ENCODE measurements around the gene KRT4. TPM values are rescaled to one million over a fixed set of nuclear protein-coding genes. Genes with fewer than 3 reads are reported as not detected.

KRT4 gene
- total and polyA plus RNA-seq, 2 donors = 6.3 TPM; not detected in 1

GRCh38 chr12:52845946-52846345 lies 32.0 kb upstream of the KRT4 start:
- Histone ChIP-seq H3K4me1 (ENCODE audit: insufficient read depth) (no peaks in the 10 kb centered on the region), H3K27ac (ENCODE audit: low read depth) (no peak overlapping the region), H3K4me3 (ENCODE audit: low read depth, low read length) (no peak overlapping the region), H3K36me3 (ENCODE audit: insufficient read depth) (no peaks in the 10 kb centered on the region)
- 89% methylated on average over 1 of the region's 1 CpG for WGBS
- no peak for DNase-seq (ENCODE audit: extremely low spot score)

DNA sequence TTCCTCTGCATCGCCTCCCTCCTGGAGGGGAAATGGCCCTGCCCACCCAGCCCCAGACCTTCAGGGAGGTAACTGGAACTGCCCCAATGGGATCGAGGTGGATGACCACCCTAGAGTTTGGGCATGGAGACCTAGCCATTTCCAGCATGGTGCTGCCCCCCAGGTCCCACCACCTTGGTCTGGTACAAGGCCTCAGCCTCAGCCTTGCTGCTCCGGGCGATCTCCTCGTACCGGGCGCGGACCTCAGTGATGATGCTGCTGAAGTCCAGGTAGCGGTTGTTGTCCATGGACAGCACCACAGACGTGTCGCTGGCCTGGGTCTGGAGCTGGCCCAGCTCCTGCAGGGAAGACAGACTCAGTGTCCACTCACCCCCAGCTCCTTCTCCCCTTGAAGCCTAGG lies 30.5 kb upstream of the KRT4 start:
- no peak overlapping the region for H3K27ac ChIP-seq (ENCODE audit: low read depth)
- H3K4me3 ChIP-seq (ENCODE audit: low read depth, low read length) = no peak overlapping the region
- no peak for DNase-seq (ENCODE audit: extremely low spot score)
- 95% methylated on average over 11 of the region's 11 CpGs for WGBS
- no peaks in the 10 kb centered on the region for H3K4me1 ChIP-seq (ENCODE audit: insufficient read depth)
- no peaks in the 10 kb centered on the region for H3K36me3 ChIP-seq (ENCODE audit: insufficient read depth)

DNA sequence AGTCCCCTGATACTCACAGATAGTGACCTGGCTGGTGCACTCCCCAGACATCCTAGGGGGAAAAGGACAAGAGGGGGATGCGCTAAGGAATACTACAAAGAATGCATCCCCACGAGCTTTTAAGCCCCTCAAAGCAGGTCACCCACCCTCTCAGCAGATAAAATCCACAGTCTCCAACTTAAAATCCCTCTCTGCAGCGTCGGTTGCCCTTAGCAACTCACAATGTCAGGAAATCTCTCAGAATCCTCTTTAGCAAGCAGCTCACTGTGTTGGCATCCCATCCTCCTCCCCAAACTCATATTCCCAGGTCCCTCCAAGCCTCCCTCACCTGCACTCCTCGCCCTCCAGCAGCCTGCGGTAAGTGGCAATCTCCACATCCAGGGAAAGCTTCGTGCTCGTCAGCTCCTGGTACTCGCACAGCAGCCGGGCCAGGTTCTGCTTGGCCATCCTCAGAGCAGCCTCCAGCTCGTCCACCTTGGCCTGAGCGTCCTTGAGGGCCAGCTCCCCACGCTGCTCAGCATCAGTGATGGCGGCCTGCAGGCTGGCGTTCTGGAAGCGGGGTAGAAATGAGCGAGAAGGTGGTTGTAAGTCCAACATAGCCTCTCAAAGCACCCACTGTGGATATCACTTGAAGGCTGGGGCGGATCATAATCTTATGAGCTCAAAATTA lies 25.7 kb upstream of the KRT4 start:
- Histone ChIP-seq H3K27ac (ENCODE audit: low read depth) (no peak overlapping the region), H3K36me3 (ENCODE audit: insufficient read depth) (no peaks in the 10 kb centered on the region), H3K4me3 (ENCODE audit: low read depth, low read length) (no peak overlapping the region), H3K4me1 (ENCODE audit: insufficient read depth) (no peaks in the 10 kb centered on the region)
- 81% methylated on average over 18 of the region's 18 CpGs for WGBS
- no peak for DNase-seq (ENCODE audit: extremely low spot score)

DNA sequence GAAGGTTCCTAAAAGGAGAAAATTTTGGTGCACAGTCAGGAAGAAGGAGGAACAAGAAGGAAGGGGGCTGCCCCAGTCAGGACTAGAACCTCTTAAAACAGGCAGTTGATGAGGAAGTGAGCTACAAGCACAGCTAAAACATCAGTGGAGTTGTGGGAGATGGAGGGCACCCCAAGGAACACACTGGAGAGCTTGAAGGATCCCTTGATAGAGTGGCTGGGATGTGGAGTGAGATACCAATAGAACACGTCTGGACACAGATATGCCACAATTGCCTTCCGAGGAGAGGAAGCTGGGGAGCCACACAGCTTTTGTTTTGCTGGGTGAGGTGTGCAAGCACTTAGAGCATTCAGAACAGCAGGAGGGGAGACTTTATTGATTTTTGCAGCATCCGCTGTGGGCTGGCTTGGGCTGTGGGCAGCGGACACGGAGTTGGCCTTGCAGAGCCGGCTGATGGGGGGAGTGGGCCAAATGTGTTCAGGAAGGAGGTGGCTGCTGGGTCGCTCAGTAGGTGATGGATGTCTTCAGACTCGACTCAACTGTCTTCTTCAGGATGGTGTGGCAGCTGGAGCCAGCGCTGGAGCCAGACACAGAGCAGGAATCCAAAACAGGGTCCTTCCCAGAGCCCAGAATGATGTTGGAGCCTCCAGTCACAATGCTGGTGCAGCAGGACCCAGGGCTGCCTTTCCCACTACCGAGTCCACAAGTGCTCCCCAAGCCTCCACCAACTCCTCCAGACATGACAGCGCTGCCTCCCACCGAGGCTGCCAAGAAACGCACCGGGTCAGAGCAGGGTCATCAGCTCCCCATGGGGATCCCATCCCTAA lies 24.9 kb upstream of the KRT4 start:
- H3K4me3 ChIP-seq (ENCODE audit: low read depth, low read length) = no peak overlapping the region
- no peak overlapping the region for H3K27ac ChIP-seq (ENCODE audit: low read depth)
- 65% methylated on average over 14 of the region's 14 CpGs for WGBS
- DNase-seq (ENCODE audit: extremely low spot score) = no peak
- H3K4me1 ChIP-seq (ENCODE audit: insufficient read depth) = no peaks in the 10 kb centered on the region
- H3K36me3 ChIP-seq (ENCODE audit: insufficient read depth) = no peaks in the 10 kb centered on the region

DNA sequence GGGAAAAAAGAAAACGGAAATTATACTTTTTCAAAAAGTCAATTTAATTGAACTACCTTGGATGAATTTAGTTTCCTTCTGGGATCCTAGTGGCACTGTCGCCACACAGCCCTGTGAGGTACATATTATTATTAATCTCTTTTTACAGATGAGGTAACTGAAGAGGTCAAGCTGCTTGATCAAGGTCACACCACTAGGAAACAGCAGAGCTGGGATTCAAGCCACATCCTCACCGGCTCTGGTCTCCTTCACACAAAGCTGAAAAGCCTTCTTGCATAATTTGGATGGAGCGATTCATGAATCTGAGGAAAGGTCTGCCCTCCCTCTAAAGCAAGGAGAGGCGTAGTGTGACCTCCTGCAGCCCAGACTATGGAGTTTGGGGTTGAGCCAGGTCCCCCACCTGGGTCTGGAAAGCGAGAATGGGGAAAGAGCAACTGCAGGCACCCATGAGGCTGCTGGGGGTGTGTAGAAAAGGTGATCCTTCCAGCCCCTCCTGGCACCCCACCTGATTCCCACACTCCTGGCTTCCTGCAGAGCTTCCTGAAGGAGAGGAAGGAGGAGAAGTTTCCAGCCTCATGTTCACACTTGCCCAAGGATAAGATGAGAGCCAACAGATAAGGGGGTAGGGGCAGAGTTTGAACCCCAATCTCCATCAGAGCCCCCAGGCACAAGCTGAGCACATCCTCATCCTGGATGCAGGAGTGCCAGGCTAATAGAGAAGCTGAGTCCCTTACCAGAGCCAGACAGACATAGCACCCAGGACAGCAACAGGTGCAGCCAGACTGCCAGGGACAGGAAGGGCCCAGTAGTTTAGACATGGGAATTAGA lies 24.1 kb upstream of the KRT4 start:
- WGBS = 89% methylated on average over 6 of the region's 6 CpGs

DNA sequence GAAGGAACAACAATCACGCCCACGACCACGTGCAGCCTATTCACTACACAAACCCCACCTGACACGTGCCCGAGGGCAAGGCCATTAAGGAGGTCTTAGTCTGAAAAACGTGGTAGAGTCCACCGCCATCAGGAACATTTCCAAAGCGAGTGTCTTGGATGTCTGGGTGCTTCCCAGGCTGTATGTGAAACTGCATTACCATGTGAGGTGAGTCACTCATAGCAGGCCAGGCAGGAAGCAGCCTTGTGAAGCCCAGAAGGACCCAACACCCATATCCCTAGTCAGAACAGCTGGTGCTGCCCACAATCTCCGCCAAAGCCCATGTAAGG lies 23.5 kb upstream of the KRT4 start:
- 81% methylated on average over 9 of the region's 9 CpGs for WGBS
- Histone ChIP-seq H3K4me1 (ENCODE audit: insufficient read depth) (no peaks in the 10 kb centered on the region), H3K4me3 (ENCODE audit: low read depth, low read length) (no peak overlapping the region), H3K27ac (ENCODE audit: low read depth) (no peak overlapping the region), H3K36me3 (ENCODE audit: insufficient read depth) (no peaks in the 10 kb centered on the region)
- no peak for DNase-seq (ENCODE audit: extremely low spot score)

More for the DNA sequence above, 24.1 kb upstream of the KRT4 start:
- no peak overlapping the region for H3K4me3 ChIP-seq (ENCODE audit: low read depth, low read length)
- DNase-seq (ENCODE audit: extremely low spot score) = no peak
- H3K36me3 ChIP-seq (ENCODE audit: insufficient read depth) = no peaks in the 10 kb centered on the region
- no peak overlapping the region for H3K27ac ChIP-seq (ENCODE audit: low read depth)
- H3K4me1 ChIP-seq (ENCODE audit: insufficient read depth) = no peaks in the 10 kb centered on the region

- H3K4me1 ChIP-seq (ENCODE audit: insufficient read depth) = no peaks in the 10 kb centered on the region
- no peak for DNase-seq (ENCODE audit: extremely low spot score)
- H3K36me3 ChIP-seq (ENCODE audit: insufficient read depth) = no peaks in the 10 kb centered on the region
- no peak overlapping the region for H3K27ac ChIP-seq (ENCODE audit: low read depth)
- H3K4me3 ChIP-seq (ENCODE audit: low read depth, low read length) = no peak overlapping the region
- 91% methylated on average over 9 of the region's 9 CpGs for WGBS
These were observed 22.8 kb upstream of the KRT4 start for GRCh38 chr12:52836491-52837412.

GRCh38 chr12:52836042-52836466 lies 22.1 kb upstream of the KRT4 start:
- Histone ChIP-seq H3K27ac (ENCODE audit: low read depth) (no peak overlapping the region), H3K4me1 (ENCODE audit: insufficient read depth) (no peaks in the 10 kb centered on the region), H3K36me3 (ENCODE audit: insufficient read depth) (no peaks in the 10 kb centered on the region), H3K4me3 (ENCODE audit: low read depth, low read length) (no peak overlapping the region)
- no peak for DNase-seq (ENCODE audit: extremely low spot score)
- 77% methylated on average over 7 of the region's 7 CpGs for WGBS

DNA sequence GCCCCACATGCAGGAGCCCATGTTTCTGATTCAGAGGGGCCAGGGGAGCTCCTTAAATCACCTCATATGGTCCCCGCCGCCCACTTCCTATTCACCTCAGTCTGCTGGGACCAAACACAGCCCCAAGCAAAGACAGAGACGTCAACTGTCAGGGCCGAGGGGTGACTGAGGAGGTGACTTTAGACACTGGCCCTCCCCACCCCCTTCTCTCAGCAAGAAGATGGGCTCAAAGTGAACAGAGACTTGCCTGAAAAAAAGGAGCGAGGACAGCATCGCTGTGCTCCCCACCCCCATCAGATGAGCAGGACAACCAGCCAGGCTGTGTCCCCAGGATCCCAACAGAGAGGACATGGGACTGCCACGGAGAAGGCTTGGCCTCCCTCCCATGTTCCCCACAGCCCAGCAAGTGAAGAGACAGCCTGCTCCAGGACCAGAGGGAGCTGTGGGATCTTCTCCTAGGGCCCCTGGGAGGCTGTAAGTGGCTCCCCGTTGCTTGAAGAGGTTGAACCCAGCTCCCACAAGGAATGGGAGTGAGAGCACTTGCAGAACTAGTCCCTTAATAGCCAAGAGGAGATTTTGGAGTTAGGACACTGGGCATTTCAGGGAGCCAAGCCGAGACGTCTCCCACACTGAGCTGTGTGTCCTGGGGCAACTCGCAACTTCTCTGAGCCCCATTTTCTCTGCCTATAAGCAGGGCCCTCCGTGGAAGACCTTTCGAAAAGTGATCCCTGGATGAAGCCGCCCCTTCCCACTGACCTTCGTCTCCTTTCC lies 21.5 kb upstream of the KRT4 start:
- Histone ChIP-seq H3K27ac (ENCODE audit: low read depth) (no peak overlapping the region), H3K4me1 (ENCODE audit: insufficient read depth) (no peaks in the 10 kb centered on the region), H3K36me3 (ENCODE audit: insufficient read depth) (no peaks in the 10 kb centered on the region), H3K4me3 (ENCODE audit: low read depth, low read length) (no peak overlapping the region)
- no peak for DNase-seq (ENCODE audit: extremely low spot score)
- 88% methylated on average over 15 of the region's 15 CpGs for WGBS

DNA sequence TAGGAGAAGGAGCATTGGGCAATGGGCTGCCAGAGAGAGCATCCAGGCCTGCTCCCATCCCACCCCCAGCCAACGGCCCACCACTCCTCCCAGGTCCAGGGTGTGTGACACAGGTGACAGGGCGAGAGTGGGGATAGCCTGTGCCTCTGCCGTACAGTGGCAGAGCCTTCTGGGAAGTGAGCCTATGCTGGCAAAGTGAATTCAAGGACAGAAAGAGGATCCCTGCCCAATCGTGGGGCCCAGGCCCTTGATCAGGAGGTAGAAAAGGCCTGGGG lies 20.7 kb upstream of the KRT4 start:
- no peak overlapping the region for H3K4me3 ChIP-seq (ENCODE audit: low read depth, low read length)
- WGBS = 76% methylated on average over 4 of the region's 4 CpGs
- no peaks in the 10 kb centered on the region for H3K36me3 ChIP-seq (ENCODE audit: insufficient read depth)
- no peak overlapping the region for H3K27ac ChIP-seq (ENCODE audit: low read depth)
- no peak for DNase-seq (ENCODE audit: extremely low spot score)
- no peaks in the 10 kb centered on the region for H3K4me1 ChIP-seq (ENCODE audit: insufficient read depth)

DNA sequence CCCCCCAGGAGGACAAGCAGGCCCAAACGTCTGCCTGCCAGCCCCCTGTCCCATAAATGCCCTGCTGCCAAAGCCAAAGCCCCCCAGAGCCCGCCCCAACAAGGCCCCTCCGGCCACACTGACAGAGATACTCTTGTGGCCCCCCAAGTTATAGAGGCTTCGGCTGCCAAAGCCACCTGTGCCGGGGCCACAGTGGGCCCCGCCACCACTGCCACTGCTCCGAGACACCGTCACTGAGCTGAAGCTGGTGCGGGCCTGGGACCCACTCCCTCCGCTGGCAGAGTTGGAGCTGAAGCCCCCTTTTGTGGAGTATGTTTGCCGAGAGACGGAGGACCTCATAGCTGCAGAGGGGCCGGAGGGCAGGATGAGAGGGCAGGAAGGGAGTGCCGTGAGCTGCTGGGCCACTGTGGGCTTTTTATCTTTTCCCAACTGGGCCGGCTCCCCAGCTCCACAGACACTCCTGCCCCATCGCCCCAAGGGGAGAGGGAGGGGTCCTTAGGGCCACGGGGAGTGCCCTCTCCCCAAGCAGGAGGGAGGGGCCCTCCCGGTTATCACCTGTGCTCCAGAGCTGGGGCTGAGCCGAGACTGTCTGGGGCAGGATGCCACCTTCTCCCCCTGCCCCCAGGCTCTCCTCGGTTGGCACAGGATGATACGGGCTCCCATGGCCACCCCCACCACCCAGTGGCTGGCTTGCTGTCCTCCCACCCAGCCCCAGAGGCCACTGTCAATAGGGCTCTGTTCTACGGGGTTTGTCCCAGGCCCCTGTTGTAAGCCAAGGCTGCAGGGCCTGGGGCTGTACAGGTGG lies 20.2 kb upstream of the KRT4 start, which contains the start of gene KRT79:
TSS of gene KRT79 (minus strand) at position 390 of the 805 bp plus-strand sequence. CDS start at position 339, 51 bp downstream.
- Histone ChIP-seq H3K36me3 (ENCODE audit: insufficient read depth) (no peaks in the 10 kb centered on the region), H3K27ac (ENCODE audit: low read depth) (no peak within 1 kb of the TSS), H3K4me3 (ENCODE audit: low read depth, low read length) (no peak within 1 kb of the TSS), H3K4me1 (ENCODE audit: insufficient read depth) (no peaks in the 10 kb centered on the region)
- WGBS = 90% methylated on average over 22 of the region's 22 CpGs
- no peak for DNase-seq (ENCODE audit: extremely low spot score)

Measured in urinary bladder (tissue), 4 donors.